Measurements from ENCODE around the gene NKX1-1.

DNA sequence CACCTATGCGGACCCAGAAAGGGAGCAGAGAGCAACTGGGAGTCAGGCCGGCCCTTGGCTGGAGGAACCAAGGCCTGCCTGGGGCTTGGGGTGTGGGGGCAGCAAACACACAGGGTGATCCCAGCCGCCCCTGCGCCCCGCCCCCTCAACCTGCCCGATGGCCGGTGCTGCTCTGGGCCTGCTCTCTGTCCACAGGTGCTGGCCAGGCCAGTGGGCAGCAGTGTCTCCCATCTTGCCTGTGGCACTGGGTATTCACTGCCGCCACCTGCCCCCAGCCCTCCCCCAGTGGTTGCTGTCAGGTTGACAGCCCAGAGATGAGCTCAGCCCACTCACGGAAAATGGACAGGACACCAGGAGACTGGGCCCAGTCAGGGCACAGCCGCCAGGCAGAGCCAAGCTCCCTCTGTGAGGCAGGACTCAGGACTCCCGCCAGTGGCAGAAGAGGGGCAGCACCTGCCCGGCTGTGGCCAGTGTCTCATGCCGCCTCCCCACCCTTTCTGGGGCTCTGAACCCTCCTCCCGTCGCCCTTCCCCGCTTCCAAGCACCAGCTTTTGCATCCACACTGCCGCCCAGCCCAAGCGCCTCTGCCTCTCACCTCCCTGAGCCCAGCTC is 4.7 kb downstream of the NKX1-1 start:
- TF ChIP-seq POLR2AphosphoS5 (IDR thresholded peaks at IDR 0.05; ENCODE audit: insufficient read depth in 1 of 2, low read depth in 1 of 2) = no peak
- TF ChIP-seq, protein P1, sequence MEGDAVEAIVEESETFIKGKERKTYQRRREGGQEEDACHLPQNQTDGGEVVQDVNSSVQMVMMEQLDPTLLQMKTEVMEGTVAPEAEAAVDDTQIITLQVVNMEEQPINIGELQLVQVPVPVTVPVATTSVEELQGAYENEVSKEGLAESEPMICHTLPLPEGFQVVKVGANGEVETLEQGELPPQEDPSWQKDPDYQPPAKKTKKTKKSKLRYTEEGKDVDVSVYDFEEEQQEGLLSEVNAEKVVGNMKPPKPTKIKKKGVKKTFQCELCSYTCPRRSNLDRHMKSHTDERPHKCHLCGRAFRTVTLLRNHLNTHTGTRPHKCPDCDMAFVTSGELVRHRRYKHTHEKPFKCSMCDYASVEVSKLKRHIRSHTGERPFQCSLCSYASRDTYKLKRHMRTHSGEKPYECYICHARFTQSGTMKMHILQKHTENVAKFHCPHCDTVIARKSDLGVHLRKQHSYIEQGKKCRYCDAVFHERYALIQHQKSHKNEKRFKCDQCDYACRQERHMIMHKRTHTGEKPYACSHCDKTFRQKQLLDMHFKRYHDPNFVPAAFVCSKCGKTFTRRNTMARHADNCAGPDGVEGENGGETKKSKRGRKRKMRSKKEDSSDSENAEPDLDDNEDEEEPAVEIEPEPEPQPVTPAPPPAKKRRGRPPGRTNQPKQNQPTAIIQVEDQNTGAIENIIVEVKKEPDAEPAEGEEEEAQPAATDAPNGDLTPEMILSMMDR (IDR thresholded peaks at IDR 0.05) = no peak
